ENCODE results near the gene AATK. TPM values are rescaled to one million over a fixed set of nuclear protein-coding genes. Genes with fewer than 3 reads are reported as not detected.

Gene AATK
- total and polyA plus RNA-seq, 2 experiments from 2014 or later, result 0.25 to 1.6 TPM

- H3K4me3 ChIP-seq, result no peak overlapping the region
- DNase-seq, result no peak
- no peaks in the 10 kb centered on the region for H3K36me3 ChIP-seq (ENCODE audit: low read depth)
- H3K9me3 ChIP-seq (ENCODE audit: low read depth), result no peaks in the 10 kb centered on the region
- no peak for TF ChIP-seq EZH2 (IDR thresholded peaks at IDR 0.05; ENCODE audit: insufficient read depth, poor library complexity, severe bottlenecking)
- no peak for TF ChIP-seq EZH2phosphoT487 (IDR thresholded peaks at IDR 0.05; ENCODE audit: insufficient read depth, low read depth)
- H3K79me2 ChIP-seq (ENCODE audit: insufficient read depth), result no peaks in the 10 kb centered on the region
- no peak overlapping the region for H3K9ac ChIP-seq
- no peaks in the 10 kb centered on the region for H3K9me2 ChIP-seq (ENCODE audit: insufficient read depth)
- no peak overlapping the region for H3K4me2 ChIP-seq (ENCODE audit: unreplicated experiment)
- 70 to 74% methylated on average over 11 of the region's 11 CpGs for WGBS, 2 experiments (ENCODE audit: low coverage in 1 of 2, low lambda C conversion rate in 2 of 2, missing lambda C conversion rate in 2 of 2)
- no peaks in the 10 kb centered on the region for H3F3A ChIP-seq (ENCODE audit: insufficient read depth)
- no peaks in the 10 kb centered on the region for H4K20me1 ChIP-seq (ENCODE audit: insufficient read depth)
- no peak overlapping the region for H2AFZ ChIP-seq
- in situ Hi-C loops (cut with MboI), result no loop called here
- no peaks in the 10 kb centered on the region for H3K4me1 ChIP-seq (ENCODE audit: insufficient read depth)
- no peak overlapping the region for H3K27ac ChIP-seq
- H3K27me3 ChIP-seq (replicated peaks; ENCODE audit: insufficient read depth), result no peaks in the 10 kb centered on the region
Observed at GRCh38 chr17:81173052-81173761, 7.2 kb upstream of the AATK start.

- Histone ChIP-seq H3F3A (ENCODE audit: insufficient read depth) (no peaks in the 10 kb centered on the region), H4K20me1 (ENCODE audit: insufficient read depth) (no peaks in the 10 kb centered on the region), H3K4me3 (no peak overlapping the region), H3K36me3 (ENCODE audit: low read depth) (no peaks in the 10 kb centered on the region), H3K27me3 (replicated peaks; ENCODE audit: insufficient read depth) (0 out of 2 replicates have a peak, but pooled peaks cover 5% of the 10 kb centered on the region), H3K9ac (no peak overlapping the region), H2AFZ (no peak overlapping the region), H3K79me2 (ENCODE audit: insufficient read depth) (no peaks in the 10 kb centered on the region), H3K4me1 (ENCODE audit: insufficient read depth) (no peaks in the 10 kb centered on the region), H3K9me2 (ENCODE audit: insufficient read depth) (no peaks in the 10 kb centered on the region), H3K4me2 (ENCODE audit: unreplicated experiment) (no peak overlapping the region), H3K27ac (no peak overlapping the region), H3K9me3 (ENCODE audit: low read depth) (no peaks in the 10 kb centered on the region)
- in situ Hi-C loops (cut with MboI), result no loop called here
- peak; percentile 27 for DNase-seq
- WGBS, 2 experiments (ENCODE audit: low coverage in 1 of 2, low lambda C conversion rate in 2 of 2, missing lambda C conversion rate in 2 of 2), result 57 to 62% methylated on average over 8 of the region's 8 CpGs
- TF ChIP-seq EZH2 (IDR thresholded peaks at IDR 0.05; ENCODE audit: insufficient read depth, poor library complexity, severe bottlenecking), result no peak
- TF ChIP-seq EZH2phosphoT487 (IDR thresholded peaks at IDR 0.05; ENCODE audit: insufficient read depth, low read depth), result no peak
Observed at GRCh38 chr17:81171941-81172340, 5.9 kb upstream of the AATK start.

GRCh38 chr17:81170727-81171494 is 4.9 kb upstream of the AATK start:
- Histone ChIP-seq H2AFZ (no peak overlapping the region), H3K27me3 (replicated peaks; ENCODE audit: insufficient read depth) (peaks cover 10% of the 10 kb centered on the region; the same call in 1 of the 2 replicates), H3F3A (ENCODE audit: insufficient read depth) (no peaks in the 10 kb centered on the region), H3K27ac (no peak overlapping the region), H4K20me1 (ENCODE audit: insufficient read depth) (no peaks in the 10 kb centered on the region), H3K4me3 (no peak overlapping the region), H3K4me1 (ENCODE audit: insufficient read depth) (no peaks in the 10 kb centered on the region), H3K36me3 (ENCODE audit: low read depth) (no peaks in the 10 kb centered on the region), H3K9me2 (ENCODE audit: insufficient read depth) (no peaks in the 10 kb centered on the region), H3K79me2 (ENCODE audit: insufficient read depth) (no peaks in the 10 kb centered on the region), H3K9me3 (ENCODE audit: low read depth) (no peaks in the 10 kb centered on the region), H3K9ac (no peak overlapping the region), H3K4me2 (ENCODE audit: unreplicated experiment) (no peak overlapping the region)
- 86 to 90% methylated on average over 15 of the region's 15 CpGs for WGBS, 2 experiments (ENCODE audit: low coverage in 1 of 2, low lambda C conversion rate in 2 of 2, missing lambda C conversion rate in 2 of 2)
- TF ChIP-seq EZH2 (IDR thresholded peaks at IDR 0.05; ENCODE audit: insufficient read depth, poor library complexity, severe bottlenecking) (no peak), EZH2phosphoT487 (IDR thresholded peaks at IDR 0.05; ENCODE audit: insufficient read depth, low read depth) (no peak)
- in situ Hi-C loops (cut with MboI), result no loop called here
- DNase-seq, result no peak

GRCh38 chr17:81169870-81170309 is 3.9 kb upstream of the AATK start:
- Histone ChIP-seq H3K9me3 (ENCODE audit: low read depth) (no peaks in the 10 kb centered on the region), H3K4me2 (ENCODE audit: unreplicated experiment) (no peak overlapping the region), H3F3A (ENCODE audit: insufficient read depth) (no peaks in the 10 kb centered on the region), H3K4me3 (no peak overlapping the region), H2AFZ (no peak overlapping the region), H3K9me2 (ENCODE audit: insufficient read depth) (no peaks in the 10 kb centered on the region), H3K9ac (no peak overlapping the region), H3K79me2 (ENCODE audit: insufficient read depth) (no peaks in the 10 kb centered on the region), H3K36me3 (ENCODE audit: low read depth) (no peaks in the 10 kb centered on the region), H3K4me1 (ENCODE audit: insufficient read depth) (no peaks in the 10 kb centered on the region), H4K20me1 (ENCODE audit: insufficient read depth) (no peaks in the 10 kb centered on the region), H3K27me3 (replicated peaks; ENCODE audit: insufficient read depth) (peaks cover 10% of the 10 kb centered on the region; the same call in 1 of the 2 replicates), H3K27ac (no peak overlapping the region)
- in situ Hi-C loops (cut with MboI), result no loop called here
- TF ChIP-seq EZH2phosphoT487 (IDR thresholded peaks at IDR 0.05; ENCODE audit: insufficient read depth, low read depth) (no peak), EZH2 (IDR thresholded peaks at IDR 0.05; ENCODE audit: insufficient read depth, poor library complexity, severe bottlenecking) (no peak)
- DNase-seq, result no peak
- WGBS, 2 experiments (ENCODE audit: low coverage in 1 of 2, low lambda C conversion rate in 2 of 2, missing lambda C conversion rate in 2 of 2), result 77 to 86% methylated on average over 3 of the region's 3 CpGs
